ENCODE measurements around the gene VDR.
"Not testable (repeated sequence)": the region's sequence is repeated elsewhere in the genome, so short reads cannot be mapped to it uniquely, and the experiment has no call there.

Gene VDR

GRCh38 chr12:47844264-47845019 is 60.4 kb downstream of the VDR start:
- no peak for DNase-seq

- no peak for DNase-seq
These were observed 61.4 kb downstream of the VDR start for GRCh38 chr12:47843226-47843980.

GRCh38 chr12:47842543-47842942 is 62.3 kb downstream of the VDR start:
- DNase-seq, result not testable (repeated sequence)

- DNase-seq, result no peak
These were observed 62.9 kb downstream of the VDR start for GRCh38 chr12:47841910-47842309.

GRCh38 chr12:47841501-47841900 is 63.3 kb downstream of the VDR start:
- no peak for DNase-seq

GRCh38 chr12:47840571-47840970 is 64.2 kb downstream of the VDR start:
- no peak for DNase-seq

- DNase-seq, result no peak
These were observed 65.4 kb downstream of the VDR start for GRCh38 chr12:47839214-47839876.

GRCh38 chr12:47838286-47838931 is 66.4 kb downstream of the VDR start:
- peak; percentile 44 for DNase-seq

- DNase-seq, result peak; percentile 62
These were observed 67.3 kb downstream of the VDR start for GRCh38 chr12:47837190-47838171.

GRCh38 chr12:47835831-47836155 is 69.0 kb downstream of the VDR start:
- DNase-seq, result no peak

GRCh38 chr12:47835006-47835830 is 69.6 kb downstream of the VDR start:
- DNase-seq, result no peak

GRCh38 chr12:47834199-47834903 is 70.4 kb downstream of the VDR start:
- no peak for DNase-seq

GRCh38 chr12:47833591-47834012 is 71.2 kb downstream of the VDR start:
- DNase-seq, result no peak

- peak; percentile 87 for DNase-seq
These were observed 72.4 kb downstream of the VDR start for GRCh38 chr12:47832263-47832933.

GRCh38 chr12:47829584-47829983 is 75.2 kb downstream of the VDR start:
- DNase-seq, result no peak

- DNase-seq, result no peak
These were observed 75.8 kb downstream of the VDR start for GRCh38 chr12:47828976-47829482.

GRCh38 chr12:47828008-47828975 is 76.5 kb downstream of the VDR start:
- no peak for DNase-seq

GRCh38 chr12:47825173-47825639 is 79.6 kb downstream of the VDR start:
- DNase-seq, result no peak
